NCI-H82 (cell line): Measurements from ENCODE around the gene BTBD2.

Experiments
- DNase-seq: peaks from one replicate; lab custom pipeline; 2025; lab: John Stamatoyannopoulos, UW

The BTBD2 gene

DNA sequence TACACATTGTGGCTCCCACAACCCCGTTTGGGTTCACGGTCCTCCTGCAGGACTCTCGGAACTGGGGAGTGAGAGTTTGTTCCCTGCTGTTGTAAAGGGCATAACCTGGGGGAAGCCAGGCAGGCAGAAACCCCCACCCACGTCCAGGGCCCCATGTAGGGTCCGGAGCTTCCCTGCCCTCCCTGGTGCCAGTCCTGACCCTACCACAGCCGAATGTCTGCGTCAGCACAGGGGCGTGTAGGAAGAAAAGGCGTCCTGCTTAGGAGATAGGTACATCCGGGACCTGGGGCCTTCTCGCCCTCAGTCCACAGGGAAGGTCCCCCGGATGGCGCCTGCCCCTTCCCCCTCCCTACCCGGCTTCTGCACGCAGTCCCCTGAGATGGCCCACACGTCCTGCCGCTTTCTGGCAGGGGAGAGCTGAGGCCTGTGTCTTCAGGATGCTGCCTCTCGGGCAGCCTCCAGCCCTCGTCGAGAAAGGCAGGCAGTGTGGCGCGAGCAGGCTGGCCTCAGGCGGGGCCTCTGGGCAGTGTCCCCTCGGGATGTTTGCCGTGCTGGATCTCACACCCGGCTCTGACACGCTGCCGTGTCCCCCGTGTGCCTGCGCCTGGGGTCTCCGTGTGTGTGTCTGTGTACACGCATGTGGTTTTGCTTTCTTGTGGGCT, 55.5 kb downstream of the BTBD2 start:
- no peak for DNase-seq

DNA sequence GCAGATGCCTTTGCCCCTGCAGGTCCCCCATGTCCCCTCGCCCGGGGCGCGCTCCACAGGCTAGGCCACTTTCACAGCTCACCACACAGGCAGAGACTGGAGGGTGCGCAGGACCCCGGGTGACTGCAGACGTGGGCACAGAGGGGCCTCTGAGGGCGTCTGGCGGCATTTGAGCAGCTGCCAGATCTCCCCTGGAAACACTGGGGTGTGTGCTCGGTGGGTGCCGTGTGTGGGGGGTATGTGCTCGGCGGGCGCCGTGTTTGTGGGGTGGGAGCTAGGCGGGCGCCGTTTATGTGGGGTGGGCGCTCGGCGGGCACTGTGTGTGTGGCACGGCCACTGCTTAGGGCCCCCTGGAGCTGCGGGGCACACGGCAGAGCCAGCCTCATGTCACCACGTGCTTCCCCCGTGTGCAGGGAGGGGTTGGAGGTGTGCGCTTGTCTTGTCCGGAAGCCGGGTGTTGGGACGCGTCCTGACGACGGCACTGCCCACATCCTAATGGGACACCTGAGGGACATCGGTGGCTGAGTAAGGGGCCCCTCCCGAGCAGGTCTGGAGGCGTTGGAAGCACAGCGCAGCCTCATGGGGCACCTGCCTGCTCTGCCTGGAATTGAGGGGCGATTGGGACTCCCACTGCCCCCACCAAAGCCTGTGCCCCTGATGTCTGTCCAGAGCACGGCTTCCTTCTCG, 57.8 kb downstream of the BTBD2 start:
- no peak for DNase-seq

DNA sequence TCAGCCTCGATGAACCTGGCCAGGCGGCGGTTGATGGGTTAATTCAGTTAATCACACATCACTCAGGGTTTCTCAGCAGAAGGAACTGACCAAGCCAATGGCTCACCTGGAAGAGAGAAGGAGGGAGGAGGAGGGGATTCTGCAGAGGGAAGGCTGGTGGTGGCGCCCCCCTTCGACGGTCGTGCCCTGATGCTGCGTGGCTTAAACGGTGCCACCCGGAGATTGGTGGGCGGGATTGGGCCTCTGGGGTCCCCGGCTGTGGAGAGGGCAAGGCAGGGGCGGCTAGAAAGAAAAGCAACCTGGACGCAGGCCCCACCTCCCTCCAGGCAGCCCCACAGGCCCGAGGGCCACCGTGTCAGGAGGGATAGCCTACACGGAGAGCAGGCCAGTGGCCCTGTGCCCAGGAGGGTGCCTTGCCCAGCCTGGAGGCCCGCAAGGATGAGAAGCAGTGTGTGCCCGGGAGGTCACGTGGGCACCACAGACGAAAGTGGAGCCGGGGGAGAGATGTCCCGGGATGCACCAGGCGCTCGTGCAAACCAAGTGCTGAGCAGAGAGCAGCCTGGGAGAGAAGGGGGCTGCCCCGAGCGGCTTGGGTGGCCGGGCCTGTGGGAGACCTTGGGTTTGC, 58.5 kb downstream of the BTBD2 start:
- DNase-seq, result no peak

DNA sequence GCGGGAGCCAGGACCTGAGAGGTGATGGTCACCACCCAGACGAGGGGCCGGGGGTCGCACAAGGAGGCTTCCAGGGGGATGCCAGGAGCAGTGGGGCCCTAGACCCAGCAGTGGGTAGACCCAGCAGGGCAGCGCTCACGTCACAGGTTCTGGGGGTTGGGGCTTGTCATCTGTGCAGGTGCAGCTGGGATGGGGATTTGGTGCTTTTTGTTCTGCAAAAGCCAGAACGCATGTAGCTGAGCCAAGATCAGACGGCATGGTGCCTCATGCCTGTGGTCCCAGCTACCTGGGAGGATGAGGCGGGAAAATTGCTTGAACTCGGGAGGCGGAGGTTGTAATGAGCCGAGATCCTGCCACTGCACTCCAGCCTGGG, 59.4 kb downstream of the BTBD2 start:
- no peak for DNase-seq

DNA sequence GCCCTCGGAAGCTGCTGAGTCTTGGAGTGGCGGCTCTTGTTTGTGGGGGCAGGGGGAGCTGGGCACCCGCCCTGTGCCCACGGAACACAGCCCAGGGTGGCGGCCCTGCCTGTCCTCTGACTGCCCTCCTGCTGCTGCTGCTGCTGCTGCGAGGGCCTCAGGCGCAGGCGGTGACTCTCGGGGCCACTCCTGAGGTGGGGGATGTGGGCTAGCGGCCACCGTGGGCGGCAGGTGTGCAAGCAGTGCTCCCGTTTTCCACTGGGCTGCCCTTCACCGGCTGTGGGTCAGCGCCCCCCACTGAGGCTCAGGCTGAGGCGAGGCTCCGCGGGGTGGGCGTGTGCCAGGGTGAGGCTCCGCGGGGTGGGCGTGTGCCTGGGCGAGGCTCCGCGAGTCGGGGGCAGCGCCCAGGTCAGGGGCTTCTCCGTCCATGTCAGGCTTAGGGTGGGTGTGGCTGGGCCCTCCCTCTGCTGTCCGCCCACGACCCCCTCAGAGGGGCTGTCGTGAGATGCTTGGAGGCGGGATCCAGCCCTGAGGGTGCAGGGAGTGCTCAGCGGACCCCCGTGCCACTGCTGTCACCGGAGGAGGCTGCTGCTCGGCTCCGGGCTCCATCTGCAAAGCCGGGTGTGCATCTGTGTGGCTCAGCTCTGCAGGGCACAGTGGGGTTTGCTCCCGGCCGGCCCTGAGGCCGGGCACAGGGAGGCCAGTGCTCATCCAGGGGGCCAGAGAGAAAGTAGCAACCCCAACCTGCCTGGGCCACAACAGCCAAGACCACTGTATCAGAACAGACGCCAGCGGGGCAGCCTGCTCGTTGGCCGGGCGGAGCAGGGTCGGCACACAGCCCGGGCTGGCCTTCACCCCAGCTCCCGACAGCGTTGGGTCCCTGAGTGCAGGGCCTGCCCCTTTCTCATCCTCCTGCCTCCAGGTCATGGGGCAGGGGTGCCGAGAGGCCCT, 60.1 kb downstream of the BTBD2 start:
- no peak for DNase-seq

DNA sequence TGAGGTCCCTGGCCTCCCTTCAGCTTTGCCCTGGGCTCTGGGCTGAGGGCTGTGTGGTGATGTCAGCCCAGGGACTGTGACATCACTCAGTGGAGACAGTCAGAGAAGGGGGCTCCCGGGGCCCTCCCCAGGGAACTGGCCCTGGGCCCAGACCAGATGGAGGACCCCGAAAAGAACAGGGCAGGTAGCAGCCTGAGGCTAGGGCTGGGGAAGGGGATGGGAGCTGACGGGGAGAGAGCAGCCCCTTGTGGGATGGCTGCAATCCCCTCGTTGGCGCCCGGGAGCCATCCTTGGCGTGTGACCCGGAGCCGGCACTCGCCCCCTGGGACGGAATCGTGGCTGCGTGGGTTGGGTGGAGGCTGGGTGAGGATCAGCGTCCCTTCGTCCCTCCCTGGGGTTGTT, 61.0 kb downstream of the BTBD2 start:
- no peak for DNase-seq

DNA sequence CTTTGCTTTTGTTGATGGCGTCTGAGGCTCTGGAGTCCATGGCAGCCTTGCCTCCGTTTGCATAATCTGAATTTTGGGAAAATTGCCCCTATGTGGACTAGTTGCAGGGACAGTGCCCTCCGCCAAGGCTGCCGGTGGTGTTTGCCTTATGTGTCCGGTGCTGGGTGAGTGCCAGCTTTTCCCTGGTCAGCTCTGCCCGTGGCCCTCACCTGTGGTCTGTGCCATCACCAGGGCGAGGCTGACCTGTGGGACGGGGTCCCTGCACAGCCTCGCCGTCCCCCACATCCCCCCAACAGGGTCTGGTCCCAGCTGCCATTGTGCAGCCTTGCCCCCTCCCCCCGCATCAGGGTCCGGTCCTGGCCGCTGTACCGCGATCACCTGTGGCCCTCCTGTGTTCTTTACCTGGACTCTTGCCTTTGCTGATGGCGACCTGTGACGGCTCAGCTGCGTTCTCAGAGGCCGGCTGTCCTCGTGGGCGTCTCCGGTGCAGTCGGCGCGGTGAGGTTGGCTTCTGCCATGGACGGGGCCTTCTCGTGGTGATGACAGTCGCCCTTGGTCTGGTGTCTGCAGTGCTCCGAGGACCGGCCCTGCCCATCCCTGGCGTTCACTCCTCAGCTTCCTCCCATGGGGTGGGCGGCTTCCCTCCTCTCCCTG, 61.9 kb downstream of the BTBD2 start:
- DNase-seq, result no peak

DNA sequence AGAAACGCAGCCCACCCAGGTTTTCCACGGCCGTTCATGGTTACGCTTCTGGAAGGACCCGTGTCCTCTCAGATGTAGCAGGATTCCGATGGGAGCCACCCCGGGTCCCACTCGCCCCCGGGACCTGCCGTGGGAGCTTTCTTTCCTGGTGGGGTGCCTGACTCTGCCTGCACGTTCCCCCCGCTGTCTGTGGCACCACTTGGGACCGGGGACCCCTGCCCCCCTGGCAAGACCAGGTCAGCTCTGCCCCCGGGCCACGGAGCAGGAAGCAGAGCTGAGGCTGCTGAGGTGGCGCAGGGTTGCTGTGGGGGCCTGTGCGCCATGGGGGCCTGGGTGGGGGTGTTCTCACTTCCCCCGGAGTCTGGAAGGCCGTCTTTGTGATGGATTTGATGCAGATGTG, 62.5 kb downstream of the BTBD2 start:
- DNase-seq, result no peak

DNA sequence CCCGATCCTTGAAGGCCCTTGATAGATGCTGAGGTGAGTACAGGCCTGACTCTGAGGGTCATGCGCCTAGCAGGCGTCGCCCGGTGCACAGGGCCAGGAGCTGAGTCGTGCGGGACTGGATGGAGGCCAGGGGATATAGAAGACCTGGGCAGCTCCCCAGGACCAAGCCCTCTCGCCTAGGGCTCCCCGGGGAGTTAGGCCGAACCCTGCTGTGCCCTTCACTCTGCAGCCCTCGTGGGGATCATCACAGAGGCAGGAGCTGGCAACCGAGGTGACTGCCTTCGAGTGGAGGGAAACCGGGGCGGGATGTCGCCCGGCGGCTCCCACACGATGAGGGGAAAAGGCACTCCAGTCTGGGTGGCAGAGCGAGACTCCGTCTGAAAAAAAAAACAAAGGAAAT, 62.9 kb downstream of the BTBD2 start:
- DNase-seq, result no peak

DNA sequence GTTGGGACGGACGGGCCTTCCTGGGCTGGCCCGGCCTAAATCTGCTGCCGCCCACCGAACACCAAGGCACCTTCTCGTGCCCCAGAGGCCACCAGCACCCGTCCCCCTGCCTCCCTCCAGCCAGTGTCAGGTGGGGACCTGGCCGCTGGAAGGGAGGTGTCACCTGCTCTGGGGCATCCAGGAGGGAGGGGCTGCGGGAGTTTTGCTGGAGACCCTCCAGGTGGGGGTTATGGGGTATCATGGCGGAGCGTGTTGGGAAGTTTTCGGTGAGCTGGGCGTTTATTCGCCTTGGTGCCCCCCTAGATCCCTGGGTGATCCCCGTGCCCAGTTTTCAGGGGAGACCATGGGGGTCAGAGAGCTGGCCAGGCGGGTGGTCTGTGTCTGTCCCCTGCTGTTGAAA, 64.9 kb downstream of the BTBD2 start:
- no peak for DNase-seq

DNA sequence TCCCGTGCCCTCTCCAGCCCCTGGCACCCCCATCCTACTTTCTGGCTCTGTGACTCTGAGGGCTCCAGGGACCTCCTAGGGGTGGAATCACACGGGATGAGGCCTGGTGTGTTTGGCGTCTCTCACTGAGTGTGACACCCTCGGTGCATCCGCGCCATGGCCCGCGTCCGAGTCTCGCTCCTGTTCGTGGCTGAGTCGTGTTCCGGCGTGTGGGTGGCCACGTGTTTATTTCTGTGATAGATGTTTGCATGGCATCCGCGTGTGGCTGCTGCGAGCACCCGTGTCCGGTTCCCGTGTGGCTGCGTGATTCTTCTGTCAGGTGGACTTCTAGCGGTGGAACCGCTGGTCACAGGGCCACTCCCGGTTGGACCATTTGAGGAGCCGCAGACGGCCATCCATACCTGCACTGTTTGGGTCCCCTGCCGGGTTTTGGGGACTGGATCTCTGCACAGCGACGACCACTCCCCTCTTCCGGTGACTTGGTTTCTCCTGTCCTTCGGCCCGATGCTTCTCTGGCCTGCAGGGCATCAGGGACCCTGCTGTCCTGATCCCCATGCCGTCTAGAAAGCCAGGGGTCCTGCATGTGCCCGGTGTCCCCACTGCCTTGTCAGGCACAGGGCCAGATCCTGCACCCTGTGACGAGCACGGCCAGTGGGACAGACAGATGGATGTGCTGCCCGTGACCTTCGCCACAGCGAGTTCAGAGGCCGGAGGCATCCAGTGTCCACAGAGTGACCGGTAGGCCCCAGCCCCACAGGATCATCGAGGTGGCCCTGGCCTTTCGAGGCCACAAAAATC, 66.0 kb downstream of the BTBD2 start:
- no peak for DNase-seq

DNA sequence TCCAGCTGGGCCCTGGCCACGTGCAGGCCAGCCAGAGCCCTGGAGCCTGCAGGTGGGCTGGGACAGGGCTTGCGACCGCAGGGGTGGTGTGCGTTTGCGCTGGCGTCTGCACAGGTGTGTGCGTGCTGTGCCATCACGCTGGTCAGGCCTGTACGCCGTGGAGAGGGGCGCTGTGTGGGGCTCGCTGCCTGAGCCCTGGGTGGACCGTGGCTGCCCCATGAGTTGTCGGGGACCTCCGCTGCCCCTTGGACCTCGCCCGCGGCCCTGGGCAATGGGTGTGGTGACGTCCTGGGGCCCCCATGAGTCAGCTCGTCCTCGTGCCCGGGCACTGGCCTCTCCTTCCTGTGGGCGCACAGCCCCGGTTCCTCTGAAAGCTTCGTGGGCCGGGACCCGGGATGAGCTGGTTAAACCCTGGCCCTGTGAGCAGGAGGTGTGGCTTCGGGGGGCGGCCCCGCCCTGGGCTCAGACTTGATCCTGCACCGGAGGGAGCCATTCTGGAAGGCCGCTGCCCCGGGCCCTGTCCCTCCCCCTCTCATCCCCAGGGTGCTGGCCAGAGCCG, 67.8 kb downstream of the BTBD2 start:
- no peak for DNase-seq

DNA sequence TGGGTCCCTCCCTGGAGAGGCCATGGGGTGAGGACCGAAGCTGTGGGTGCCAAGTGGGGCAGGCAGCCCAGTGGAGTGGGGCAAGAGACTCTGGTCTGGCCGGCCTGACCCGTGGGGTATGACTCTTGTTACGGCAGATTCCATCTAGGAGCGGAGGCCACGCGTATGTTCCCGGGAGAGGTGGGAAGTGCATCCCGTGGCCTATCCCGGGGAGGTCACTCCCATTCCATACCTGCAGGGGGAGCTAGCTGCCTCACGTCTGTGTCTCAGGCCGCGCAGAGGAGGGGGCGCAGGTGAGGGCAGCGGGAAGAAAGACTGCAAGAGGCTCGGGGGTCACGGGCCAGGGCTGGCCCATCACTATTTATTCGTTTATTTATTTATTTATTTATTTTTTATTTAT, 69.6 kb downstream of the BTBD2 start:
- DNase-seq, result peak; percentile 68

DNA sequence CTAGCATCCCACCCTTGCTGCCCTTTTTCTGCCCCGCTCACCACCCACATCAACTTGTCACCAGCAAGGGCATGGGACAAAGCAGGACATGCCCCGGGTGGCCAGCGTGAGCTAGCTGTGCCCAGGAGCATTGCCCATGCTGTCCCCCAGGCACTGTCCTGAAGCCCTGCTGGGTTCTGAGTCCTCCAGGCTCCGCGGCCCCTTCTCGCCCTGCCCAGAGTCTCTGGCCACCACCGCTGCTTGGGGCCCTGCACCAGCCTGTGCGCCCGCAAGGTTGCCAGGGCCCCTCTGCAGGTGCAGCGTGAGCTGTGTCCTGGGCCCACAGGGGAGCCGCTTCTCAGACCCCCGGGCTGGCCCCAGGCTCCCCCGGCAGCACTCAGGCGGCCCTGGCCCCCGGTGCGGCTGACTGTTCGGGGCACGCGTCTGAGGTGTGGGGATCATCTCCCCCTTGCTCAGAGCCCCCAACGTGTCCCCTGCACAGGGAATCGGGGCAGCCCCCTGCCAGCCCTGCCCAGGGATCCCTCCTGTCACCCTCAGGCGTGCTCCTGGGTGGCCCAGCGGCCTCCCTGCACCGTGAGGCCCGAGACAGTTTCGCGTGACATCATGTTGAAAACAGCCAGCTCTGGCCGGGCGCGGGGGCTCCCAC, 70.5 kb downstream of the BTBD2 start:
- no peak for DNase-seq

DNA sequence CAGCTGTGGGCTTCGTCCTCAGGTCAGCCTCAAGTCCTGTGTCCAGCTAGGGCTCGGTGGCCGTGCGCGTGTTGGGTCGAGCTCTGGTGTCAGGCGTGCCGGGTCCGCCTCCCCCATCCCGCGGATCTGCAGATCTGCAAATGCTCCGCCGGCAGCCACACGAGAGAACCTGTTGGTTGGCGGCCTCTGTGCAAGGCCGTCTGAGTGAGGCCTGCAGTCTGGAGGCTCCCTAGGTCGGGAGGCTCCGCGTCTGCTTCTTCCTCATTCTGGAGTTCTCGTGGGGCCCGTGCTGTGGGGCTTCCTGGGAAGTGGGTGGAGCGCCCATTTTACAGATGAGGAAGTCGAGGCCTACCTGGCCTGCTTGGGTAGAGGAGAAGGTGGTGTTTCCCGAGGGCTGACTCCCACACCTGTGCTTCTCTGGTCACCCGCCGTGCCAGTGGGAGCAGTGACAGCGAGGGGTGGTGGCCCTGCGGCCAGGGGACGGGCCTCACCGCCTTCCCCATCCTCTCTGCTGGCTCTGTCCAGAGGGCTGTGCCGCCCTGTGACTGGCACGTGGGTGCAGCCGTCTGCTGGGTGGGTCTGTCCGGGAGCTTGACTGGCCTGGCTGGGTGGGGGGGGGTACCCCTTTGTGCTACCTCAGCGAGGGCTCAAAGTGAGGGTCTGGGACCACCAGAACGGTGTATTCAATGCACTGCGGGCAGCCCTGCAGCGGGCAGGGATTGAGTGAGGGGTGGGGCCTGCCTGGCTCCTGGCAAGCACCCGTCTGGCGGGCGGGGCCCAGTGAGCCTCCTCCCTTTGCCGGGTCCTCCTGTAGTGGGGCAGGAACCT, 71.2 kb downstream of the BTBD2 start:
- DNase-seq, result no peak

DNA sequence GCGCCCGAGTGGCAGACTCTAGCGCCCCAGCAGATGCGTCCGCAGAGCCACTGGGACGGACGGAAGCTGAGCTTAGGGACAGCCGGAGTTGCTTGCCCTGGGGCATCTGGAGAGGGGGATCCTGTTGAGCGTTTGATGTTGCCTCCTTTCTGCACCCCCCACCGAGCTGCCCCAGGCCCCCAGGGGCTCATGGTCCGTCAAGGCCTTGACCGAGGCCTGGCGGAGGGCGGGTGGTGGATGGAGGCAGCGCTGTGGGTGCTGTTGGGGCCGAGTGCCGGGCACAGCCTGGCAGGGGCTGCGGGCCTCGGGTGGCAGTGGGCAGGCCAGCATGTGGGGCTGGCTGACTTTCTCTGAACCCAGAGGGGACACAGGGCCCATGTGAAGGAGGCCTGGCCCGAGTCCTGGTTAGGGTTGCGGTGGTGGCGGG, 71.8 kb downstream of the BTBD2 start:
- no peak for DNase-seq

DNA sequence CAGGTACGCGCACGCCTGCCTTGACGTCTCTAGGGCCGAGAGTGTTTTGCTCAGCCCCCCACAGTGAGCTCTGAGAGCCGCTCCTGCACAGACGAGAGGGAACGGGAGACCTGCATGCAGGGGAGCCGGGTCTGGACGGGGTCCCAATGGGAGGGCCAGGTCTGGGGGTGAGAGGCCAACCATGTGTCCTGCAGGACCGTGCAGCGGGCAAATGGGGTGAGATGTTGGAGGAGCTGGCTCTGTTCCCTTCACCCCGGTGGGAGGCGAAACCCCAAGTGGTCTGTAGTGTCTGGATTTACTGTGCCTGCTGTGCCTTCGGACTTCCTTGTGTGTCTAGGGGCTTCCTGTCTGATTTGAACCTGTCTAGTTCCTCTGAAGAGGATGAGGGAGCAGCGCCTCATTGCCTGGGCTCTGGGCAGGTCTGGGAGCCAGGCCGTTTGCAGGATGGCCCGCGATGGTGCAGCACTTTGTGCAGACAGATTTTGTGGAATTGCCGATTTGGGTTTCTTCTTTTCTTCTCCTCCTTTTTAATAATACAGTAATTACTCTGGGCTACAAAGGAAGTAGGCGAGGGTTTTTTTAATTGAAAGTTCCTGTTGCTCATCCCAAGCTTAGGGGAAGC, 72.5 kb downstream of the BTBD2 start:
- DNase-seq, result no peak

DNA sequence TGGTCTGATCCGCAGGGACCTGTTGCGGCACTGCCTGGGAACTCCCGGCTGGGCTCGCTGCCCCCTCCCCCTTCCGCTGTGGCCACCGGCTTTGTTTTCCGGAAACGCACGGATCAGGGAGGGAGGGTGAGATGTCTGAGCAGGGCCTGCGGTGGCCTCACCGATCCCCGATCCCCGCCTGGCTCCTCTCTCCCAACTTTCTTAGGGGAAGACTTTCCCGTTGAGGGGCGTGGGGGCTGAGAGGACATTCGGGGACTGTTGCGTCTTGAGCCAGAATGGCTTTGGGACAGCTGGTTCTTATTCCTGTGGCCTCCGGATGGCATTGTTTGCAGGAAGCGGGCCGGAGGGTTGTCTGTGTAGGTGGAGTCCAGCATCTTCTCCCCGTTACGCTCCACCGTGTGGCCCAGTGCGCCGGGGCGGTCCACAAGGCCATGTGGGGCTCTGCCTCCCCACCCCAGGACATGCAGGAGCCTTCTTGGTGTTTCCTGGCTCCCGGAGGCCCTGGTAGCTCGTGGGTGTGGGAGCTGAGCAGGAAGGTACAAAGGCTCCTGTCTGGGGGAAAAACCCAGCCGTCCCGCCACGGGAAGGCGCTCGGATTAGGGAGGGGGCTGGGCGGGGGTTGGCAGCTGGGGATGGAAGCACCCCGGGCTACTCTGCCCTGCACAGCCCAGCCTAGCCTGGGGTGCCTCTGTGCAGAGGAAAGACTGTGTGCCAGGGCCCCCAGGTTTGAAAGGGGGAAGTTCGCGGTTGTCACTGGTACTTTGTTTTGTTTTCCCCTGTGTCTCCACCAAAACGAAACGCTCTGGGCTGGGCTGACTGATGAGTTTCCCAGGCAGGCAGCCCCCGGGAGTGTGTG, 73.2 kb downstream of the BTBD2 start:
- DNase-seq, result peak; percentile 82
